ENCODE results near the gene WFDC6. TPM values are rescaled to one million over a fixed set of nuclear protein-coding genes. Genes with fewer than 3 reads are reported as not detected.

The WFDC6 gene
- total and polyA plus RNA-seq, 3 donors from 2014 or later, result 24.9 to 83.3 (median 75.6) TPM

DNA sequence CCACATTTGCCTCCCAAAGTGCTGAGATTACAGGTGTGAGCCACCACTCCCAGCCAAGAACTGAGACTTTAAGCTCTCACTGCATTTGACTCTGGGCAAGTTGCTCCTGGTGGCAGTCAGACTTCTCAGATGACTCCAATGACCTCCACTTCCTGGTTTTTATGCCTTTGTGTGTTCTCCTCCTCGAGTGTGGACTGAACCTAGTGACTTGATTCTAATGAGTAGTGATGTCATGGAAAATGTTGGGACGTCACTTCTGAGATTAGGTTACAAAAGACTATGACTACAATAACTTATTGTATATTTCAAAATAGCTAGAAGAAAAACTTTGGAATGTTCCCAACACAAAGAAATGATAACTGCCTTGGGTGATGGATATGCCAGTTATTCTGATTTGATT, 35.9 kb downstream of the WFDC6 start:
- no peak overlapping the region for H3K4me3 ChIP-seq
- no peaks in the 10 kb centered on the region for H3K36me3 ChIP-seq (ENCODE audit: low read depth, missing control alignments)
- no peak for DNase-seq
- TF ChIP-seq POLR2A (IDR thresholded peaks at IDR 0.05), result no peak
- TF ChIP-seq, protein P1, sequence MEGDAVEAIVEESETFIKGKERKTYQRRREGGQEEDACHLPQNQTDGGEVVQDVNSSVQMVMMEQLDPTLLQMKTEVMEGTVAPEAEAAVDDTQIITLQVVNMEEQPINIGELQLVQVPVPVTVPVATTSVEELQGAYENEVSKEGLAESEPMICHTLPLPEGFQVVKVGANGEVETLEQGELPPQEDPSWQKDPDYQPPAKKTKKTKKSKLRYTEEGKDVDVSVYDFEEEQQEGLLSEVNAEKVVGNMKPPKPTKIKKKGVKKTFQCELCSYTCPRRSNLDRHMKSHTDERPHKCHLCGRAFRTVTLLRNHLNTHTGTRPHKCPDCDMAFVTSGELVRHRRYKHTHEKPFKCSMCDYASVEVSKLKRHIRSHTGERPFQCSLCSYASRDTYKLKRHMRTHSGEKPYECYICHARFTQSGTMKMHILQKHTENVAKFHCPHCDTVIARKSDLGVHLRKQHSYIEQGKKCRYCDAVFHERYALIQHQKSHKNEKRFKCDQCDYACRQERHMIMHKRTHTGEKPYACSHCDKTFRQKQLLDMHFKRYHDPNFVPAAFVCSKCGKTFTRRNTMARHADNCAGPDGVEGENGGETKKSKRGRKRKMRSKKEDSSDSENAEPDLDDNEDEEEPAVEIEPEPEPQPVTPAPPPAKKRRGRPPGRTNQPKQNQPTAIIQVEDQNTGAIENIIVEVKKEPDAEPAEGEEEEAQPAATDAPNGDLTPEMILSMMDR (IDR thresholded peaks at IDR 0.05), result no peak
- no peaks in the 10 kb centered on the region for H3K27me3 ChIP-seq
- H3K9me3 ChIP-seq, result no peaks in the 10 kb centered on the region
- H3K4me1 ChIP-seq, result peaks cover 5% of the 10 kb centered on the region
- H3K27ac ChIP-seq, result no peak overlapping the region
- 57 to 63% methylated on average over 2 of the region's 2 CpGs for WGBS, 2 donors
- intact Hi-C loops (cut with DNase I; ENCODE audit: low total_unique reads), result no loop called here

DNA sequence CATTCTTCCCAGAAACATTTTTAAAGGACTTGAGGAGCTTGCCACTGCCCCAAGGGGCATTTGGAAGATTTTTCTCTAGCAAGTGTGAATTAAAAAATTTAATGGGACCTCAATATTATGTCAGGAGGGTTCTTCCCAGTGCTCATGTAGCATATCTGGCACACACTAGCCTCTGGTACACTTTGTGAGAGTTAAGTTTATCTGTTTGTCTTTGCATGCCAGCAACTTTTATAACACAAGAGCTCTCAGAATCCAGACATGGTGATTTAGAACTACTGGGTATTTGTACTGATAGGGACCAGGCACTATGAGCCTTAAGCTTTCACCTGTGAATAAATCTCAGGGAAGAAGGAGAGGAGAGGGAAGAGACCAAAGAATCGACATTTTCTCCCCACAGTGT, 36.7 kb downstream of the WFDC6 start:
- TF ChIP-seq, protein P1 (IDR thresholded peaks at IDR 0.05), result no peak
- TF ChIP-seq POLR2A (IDR thresholded peaks at IDR 0.05), result no peak
- Histone ChIP-seq H3K36me3 (ENCODE audit: low read depth, missing control alignments) (no peaks in the 10 kb centered on the region), H3K27me3 (no peaks in the 10 kb centered on the region), H3K27ac (no peak overlapping the region), H3K4me1 (peaks cover 5% of the 10 kb centered on the region), H3K9me3 (no peaks in the 10 kb centered on the region), H3K4me3 (no peak overlapping the region)
- 22 to 23% methylated on average over 1 of the region's 1 CpG for WGBS, 2 donors
- no peak for DNase-seq
- intact Hi-C loops (cut with DNase I; ENCODE audit: low total_unique reads), result no loop called here

DNA sequence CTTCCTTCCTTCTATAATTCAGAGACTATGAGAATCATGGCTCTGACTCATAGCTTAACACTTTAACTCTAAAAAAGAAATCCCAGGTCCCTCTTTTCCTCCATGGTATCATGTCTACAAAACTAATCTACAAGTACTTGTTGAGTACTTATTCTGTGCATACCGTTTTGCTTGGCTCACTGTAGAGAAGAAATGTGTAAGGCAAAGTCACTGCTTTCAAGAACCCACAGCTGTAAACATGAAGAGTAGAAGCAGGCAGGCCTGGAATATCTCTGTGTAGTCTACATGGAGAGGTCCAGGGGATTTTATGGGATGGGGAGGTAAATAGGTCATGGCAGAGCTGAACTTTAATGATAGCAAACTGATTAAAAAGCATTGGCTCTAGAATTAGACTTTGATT, 37.7 kb downstream of the WFDC6 start:
- no peak for TF ChIP-seq POLR2A (IDR thresholded peaks at IDR 0.05)
- TF ChIP-seq, protein P1 (IDR thresholded peaks at IDR 0.05), result no peak
- no peak overlapping the region for H3K27ac ChIP-seq
- H3K27me3 ChIP-seq, result no peaks in the 10 kb centered on the region
- H3K4me1 ChIP-seq, result peaks cover 5% of the 10 kb centered on the region
- intact Hi-C loops (cut with DNase I; ENCODE audit: low total_unique reads), result no loop called here
- H3K9me3 ChIP-seq, result no peaks in the 10 kb centered on the region
- DNase-seq, result no peak
- WGBS, 2 donors, result 53 to 57% methylated on average over 1 of the region's 1 CpG
- no peaks in the 10 kb centered on the region for H3K36me3 ChIP-seq (ENCODE audit: low read depth, missing control alignments)
- no peak overlapping the region for H3K4me3 ChIP-seq

DNA sequence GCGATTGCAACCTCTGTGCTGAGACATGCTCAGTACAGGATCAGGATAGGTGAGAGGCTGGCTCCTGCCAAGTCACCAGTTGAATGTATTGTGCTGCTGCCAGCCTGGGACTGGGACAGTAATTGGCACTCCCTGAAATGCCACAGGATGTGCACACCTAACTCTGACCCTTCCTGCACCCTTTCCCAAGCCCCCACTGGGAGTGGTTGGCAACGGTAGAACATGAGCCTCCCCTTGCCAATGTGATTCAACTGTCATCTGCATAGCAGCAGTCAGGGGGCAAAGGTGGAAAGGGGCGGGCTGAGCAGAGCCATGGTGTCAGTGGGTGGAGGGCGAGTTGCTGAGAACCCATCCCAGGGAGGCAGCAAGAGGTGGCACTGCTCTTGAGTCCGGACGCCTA, 39.3 kb downstream of the WFDC6 start:
- H3K36me3 ChIP-seq (ENCODE audit: low read depth, missing control alignments), result no peaks in the 10 kb centered on the region
- H3K27me3 ChIP-seq, result no peaks in the 10 kb centered on the region
- peaks cover 5% of the 10 kb centered on the region for H3K4me1 ChIP-seq
- H3K4me3 ChIP-seq, result no peak overlapping the region
- H3K27ac ChIP-seq, result no peak overlapping the region
- TF ChIP-seq, protein P1 (IDR thresholded peaks at IDR 0.05), result no peak
- no peak for TF ChIP-seq POLR2A (IDR thresholded peaks at IDR 0.05)
- 78 to 83% methylated on average over 6 of the region's 6 CpGs for WGBS, 2 donors
- H3K9me3 ChIP-seq, result no peaks in the 10 kb centered on the region
- intact Hi-C loops (cut with DNase I; ENCODE audit: low total_unique reads), result no loop called here
- DNase-seq, result no peak

DNA sequence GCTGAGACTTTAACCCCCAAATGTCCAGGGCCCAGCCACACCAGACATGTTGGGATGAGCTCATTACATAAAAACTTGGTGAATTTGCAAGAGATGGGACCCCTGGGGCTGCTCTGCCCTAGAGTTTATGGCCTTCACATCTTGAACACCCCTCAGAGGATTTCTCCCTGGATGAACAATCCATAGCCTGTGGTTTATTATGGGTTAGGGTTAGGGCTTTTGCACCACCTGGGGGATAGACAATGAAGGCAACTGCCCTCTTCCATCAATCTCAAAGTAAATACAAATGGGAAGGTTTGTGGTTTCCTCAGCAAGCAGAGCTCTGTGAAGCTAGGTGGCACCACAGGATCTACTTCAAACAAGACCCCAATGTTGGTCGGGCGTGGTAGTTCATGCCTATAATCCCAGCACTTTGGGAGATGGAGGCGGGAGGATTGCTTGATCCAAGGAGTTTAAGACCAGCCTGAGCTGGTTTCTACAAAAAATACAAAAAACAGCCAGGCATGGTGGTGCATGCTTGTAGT, 41.2 kb downstream of the WFDC6 start:
- no peak overlapping the region for H3K4me3 ChIP-seq
- H3K9me3 ChIP-seq, result no peaks in the 10 kb centered on the region
- no peak overlapping the region for H3K27ac ChIP-seq
- no peak for TF ChIP-seq POLR2A (IDR thresholded peaks at IDR 0.05)
- TF ChIP-seq, protein P1 (IDR thresholded peaks at IDR 0.05), result no peak
- 92 to 96% methylated on average over 3 of the region's 3 CpGs for WGBS, 2 donors
- peaks cover 5% of the 10 kb centered on the region for H3K4me1 ChIP-seq
- no peaks in the 10 kb centered on the region for H3K27me3 ChIP-seq
- H3K36me3 ChIP-seq (ENCODE audit: low read depth, missing control alignments), result no peaks in the 10 kb centered on the region
- intact Hi-C loops (cut with DNase I; ENCODE audit: low total_unique reads), result no loop called here
- no peak for DNase-seq
